ENCODE data around the gene NRG4.

DNA sequence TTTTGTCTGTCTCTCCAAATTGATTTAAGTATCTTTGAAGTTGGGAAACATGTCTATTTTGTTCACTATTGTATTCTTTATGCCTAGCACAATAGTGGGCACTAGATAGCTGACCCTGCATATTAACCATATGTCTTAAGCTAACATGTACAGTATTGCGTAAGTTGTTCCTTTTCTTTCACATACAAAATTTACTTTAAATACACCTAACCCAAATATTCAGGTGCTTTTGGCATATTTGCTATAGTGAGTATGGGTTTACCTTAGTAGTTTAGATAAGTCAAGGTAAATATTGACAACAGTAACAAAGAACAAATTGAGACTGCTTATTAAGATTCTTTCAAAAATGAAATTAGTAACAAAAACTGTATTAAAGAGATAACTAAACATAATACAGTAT is 50.9 kb downstream of the NRG4 start:
- TF ChIP-seq CEBPB (IDR thresholded peaks at IDR 0.05; ENCODE audit: low read depth, low read length) (0 out of 2 replicates have a peak, but pooled peaks have one; percentile 9), CTCF (IDR thresholded peaks at IDR 0.05; ENCODE audit: control extremely low read depth in 1 of 3, insufficient read depth in 1 of 3, low read depth in 1 of 3, low read length in 3 of 3) (no peak), SRF (IDR thresholded peaks at IDR 0.05; ENCODE audit: low read depth, low read length) (no peak), POLR2A (IDR thresholded peaks at IDR 0.05; ENCODE audit: control extremely low read depth in 1 of 2, low read depth in 2 of 2, low read length in 2 of 2) (no peak), POLR2AphosphoS5 (IDR thresholded peaks at IDR 0.05; ENCODE audit: low read depth, low read length) (no peak), EP300 (IDR thresholded peaks at IDR 0.05; ENCODE audit: borderline replicate concordance in 1 of 2, low read depth in 2 of 2, low read length in 2 of 2) (no peak), TAF7 (optimal IDR thresholded peaks at IDR 0.05; ENCODE audit: borderline replicate concordance, low read depth, low read length) (no peak), HDAC6 (IDR thresholded peaks at IDR 0.05; ENCODE audit: low read depth, low read length) (no peak)
- TF ChIP-seq, protein P1, sequence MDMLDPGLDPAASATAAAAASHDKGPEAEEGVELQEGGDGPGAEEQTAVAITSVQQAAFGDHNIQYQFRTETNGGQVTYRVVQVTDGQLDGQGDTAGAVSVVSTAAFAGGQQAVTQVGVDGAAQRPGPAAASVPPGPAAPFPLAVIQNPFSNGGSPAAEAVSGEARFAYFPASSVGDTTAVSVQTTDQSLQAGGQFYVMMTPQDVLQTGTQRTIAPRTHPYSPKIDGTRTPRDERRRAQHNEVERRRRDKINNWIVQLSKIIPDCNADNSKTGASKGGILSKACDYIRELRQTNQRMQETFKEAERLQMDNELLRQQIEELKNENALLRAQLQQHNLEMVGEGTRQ (IDR thresholded peaks at IDR 0.05; ENCODE audit: low read length), result no peak
